DLD1 (cell line): ENCODE results near the gene EIF4B.

Experiments used
- in situ Hi-C: cut with HindIII; loops from 2 replicates; pipeline ENCODE4 v1.10.0; 2017; ENCODE audit warnings: low sequenced_read_pairs

The EIF4B gene

GRCh38 chr12:53067993-53068770 is 61.9 kb downstream of the EIF4B start:
- in situ Hi-C loops, result no loop called here

- in situ Hi-C loops, result no loop called here
Measured at GRCh38 chr12:53068811-53069585, 62.7 kb downstream of the EIF4B start.

DNA sequence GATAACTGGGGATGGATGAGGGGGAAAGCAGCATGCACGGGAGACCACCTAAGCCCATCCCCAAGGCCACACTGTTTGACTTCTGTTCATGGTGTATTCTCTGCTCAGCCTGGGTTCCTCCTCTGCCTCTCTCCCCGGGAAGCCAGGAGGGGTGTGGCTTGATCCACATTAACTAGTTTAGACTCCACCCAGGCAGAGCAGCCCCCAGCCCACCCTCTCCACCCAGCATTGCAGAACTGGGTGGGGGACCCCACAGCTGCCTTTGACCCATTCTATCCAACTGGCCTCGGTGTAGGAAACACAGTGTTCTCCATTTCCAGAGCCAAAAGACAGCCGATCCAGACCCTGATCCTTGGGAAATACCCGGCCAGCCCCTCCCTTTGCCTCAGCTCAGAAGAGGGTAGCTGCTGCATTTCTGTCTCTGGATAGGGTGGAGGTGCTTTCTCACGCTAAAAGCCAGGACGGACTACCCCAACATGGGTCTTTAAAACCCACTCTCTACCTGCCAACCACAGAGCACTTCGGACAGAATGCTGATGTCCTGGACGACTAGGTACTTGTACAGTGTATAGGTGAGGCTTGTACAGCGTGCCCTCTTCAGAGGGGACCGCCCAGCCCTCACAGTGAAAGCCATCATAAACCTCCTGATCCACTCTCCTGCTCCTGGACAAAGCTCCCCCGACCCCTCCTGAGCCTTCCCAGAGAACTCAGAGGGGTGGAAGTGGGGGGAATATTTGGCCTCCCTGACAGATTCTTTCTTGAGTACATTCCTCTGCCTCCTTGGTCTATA is 63.6 kb downstream of the EIF4B start:
- in situ Hi-C loops, result no loop called here

DNA sequence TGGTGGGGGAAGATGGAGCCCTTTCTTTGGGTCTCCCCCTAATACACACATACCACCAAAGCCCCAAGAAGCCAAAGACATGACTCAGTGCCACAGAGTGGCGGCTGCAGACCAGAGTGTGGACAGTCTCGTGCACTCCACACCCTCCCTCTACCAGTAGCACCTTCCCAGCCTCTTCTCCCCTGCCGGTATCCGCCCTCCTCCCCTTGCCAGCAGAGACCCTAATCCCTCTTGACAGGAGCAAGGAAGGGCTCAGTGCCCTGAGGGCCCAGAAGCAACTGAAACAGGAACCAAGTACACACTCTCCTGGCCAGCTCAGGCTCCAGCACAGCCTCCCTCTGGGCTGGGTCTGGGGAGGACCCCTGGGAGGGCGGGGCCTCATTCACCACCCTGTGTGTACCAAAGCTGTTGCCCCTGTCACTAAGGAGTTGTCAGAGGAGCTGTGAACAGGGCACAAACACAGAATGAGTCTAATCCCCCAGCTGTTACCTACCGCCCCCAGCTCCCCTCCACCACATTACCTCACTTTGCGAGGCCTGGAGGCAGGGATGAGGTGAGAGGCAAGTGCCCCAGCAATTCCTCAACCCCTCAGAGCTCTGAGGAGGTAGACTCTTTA is 64.7 kb downstream of the EIF4B start:
- in situ Hi-C loops, result no loop called here

DNA sequence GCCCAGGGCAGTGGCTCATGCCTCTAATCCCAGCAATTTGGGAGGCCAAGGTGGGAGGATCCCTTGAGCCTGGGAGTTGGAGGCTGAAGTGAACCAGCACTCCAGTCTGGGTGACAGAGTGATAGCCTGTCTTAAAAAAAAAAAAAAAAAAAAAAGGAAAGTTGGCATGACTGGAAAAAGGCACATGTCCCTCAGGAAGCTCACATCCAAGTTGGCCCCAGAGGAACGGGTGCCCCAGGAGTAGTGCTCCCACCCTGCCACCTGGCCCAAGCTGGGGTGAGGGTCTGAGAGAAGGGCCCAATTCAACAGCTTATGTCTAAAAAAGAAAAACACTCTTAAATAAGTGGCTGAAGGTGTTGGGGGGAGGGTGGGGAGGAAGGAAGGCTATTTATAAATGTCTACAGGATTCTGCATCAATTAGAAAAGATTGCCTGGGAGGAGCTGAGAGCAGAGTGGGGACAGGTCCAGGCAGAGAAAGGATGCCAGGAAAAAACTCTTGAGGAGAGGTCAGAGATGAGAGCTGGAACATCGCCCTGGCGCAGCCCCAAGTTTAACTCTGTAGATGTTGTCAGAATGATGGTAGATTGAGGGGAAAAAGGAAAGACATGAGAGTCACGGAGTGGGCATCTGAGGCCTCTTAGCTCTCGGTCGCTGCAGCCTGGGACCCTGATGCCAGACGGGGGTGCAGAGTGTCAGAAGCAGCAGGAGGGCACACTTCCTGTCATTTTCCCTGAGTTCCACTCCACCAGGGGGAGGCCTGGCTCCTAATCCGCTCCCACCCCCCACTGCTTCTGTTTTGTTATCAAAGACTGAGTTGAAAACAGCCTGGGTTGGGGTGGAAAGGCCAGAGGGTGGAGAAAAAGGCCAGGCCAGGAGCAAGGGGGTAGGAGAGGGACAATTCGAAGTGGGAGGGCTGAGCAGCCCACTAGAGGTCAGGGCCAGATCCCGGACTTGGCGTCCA is 65.6 kb downstream of the EIF4B start:
- in situ Hi-C loops, result no loop called here

DNA sequence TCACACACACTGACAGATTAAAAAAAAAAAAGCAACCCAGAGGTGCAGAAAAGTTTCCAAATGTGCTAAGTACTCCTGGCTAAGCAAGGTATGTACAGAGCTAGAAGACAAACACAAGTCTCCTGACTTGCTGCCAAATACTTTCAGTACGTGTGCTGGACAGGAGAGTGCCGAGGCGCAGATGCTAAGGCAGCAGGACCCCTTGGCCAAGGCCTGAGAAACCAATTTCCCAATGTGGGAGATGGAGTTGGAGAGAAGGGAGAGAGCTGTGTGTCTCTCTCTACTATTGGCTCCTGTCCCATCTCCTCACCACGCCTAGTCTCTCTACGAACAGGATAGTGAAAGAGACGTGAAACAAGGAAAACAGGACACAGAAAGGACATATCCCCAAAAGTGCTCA is 67.6 kb downstream of the EIF4B start:
- in situ Hi-C loops, result no loop called here

GRCh38 chr12:53074283-53074998 is 68.2 kb downstream of the EIF4B start:
- in situ Hi-C loops, result no loop called here

DNA sequence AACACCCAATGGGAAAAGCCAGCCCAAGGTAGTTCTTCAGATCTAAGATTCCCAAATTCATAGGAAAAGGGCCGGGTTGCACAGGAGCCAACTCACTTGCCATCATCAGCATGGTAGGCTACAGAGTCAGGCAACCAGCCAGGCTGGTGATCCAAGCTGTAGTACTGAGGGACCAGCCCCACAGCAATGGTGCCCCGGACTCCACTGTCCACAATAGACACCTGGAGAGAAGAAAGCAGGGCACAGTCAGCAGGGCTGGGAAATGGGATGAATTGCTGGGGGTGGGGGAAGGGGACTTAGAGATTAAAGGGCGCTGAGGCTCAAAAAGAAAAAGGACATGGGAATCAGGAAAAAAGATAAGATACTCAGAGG is 68.7 kb downstream of the EIF4B start:
- in situ Hi-C loops, result no loop called here

GRCh38 chr12:53076461-53076860 is 70.2 kb downstream of the EIF4B start:
- in situ Hi-C loops, result no loop called here

DNA sequence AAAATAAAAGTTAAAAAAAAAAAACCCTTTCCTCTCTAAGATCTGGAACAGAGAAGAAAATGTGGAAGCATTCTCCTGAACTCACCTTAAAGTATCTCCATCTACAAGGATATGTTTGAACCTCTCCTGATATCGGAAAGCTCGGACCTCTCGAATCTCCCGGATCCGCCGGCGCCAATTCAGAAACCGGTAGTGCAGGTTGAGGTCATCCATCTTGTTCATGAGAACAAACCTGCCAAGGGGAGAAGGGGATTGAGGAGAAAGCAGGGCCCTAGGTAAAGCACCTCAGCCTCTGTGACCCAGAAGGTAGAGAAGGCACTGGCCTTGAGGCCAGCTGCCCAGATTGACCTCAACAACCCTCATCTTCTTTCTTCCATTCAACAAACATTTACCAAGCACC is 70.8 kb downstream of the EIF4B start:
- in situ Hi-C loops, result no loop called here

GRCh38 chr12:53078425-53079225 is 72.4 kb downstream of the EIF4B start:
- in situ Hi-C loops, result no loop called here

DNA sequence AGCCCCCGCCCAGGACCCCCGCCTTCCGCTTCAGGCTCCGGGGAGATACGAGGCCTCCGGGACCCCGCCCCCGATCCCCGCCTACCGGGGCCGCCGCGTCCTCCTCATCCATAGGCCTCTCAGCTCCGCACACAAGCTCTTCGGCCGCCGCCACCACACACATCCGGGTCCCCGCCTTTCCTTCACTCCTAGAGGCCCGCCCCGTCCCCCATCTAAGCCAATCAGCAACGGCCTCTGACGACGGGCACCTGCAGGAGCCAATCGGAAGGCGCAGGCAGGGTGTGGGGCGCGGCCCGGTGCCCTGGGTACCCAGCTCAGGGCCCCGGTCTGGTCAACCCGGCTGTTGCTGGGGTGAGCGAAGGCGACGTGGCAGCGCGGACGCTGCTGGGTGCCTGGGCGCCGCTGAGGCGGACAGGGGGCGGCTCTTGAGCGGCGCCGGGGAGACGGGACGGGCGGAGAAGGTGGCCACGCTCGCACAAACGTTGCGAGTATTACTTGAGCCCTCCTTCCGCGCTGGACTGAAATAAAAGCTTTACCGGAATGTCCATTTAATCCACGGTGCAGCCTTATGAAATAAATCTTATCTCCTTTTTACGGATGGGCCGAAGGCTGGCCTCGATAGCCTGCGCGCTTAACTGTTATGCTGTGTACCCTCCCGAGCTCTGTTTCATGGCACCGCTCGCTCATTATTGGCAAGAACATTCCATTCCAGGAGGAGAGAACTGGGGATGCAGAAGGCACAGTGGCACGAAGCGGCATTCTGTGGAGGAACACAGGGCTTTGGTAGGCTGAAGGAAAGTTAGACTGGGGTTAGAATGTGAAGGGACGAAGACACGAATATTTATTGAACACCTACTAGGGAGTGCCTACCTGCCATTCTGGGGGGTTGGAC is 73.2 kb downstream of the EIF4B start, which contains the start of gene SPRYD3:
Gene SPRYD3 (minus strand): TSS at position 165 of the 892 bp plus-strand sequence. CDS start 57 bp downstream, at position 108.
- in situ Hi-C loops, result no loop called here

DNA sequence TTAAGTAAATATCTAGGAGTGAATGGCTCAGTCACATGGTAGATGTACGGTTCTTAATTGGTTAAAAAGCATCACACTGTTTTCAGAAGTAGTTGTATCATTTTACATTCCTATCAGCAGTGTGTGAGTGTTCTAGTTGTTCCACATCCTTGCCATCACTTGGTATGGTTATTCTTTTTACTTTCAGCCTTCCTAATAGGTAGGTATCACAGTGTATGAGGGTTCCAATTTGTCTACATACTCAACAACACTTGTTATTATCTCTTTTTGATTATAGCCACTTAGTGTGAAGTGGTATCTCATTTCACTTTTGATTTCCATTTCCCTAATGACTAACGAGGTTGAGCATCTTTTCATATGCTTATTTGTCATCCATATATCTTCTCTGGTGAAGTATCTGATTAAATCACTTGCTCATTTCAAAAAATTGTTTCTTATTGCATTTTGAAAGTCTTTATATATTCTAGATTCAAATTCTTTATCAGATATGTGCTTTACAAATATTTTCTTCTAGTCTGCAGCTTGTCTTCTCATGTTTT is 76.5 kb downstream of the EIF4B start:
- in situ Hi-C loops, result no loop called here

DNA sequence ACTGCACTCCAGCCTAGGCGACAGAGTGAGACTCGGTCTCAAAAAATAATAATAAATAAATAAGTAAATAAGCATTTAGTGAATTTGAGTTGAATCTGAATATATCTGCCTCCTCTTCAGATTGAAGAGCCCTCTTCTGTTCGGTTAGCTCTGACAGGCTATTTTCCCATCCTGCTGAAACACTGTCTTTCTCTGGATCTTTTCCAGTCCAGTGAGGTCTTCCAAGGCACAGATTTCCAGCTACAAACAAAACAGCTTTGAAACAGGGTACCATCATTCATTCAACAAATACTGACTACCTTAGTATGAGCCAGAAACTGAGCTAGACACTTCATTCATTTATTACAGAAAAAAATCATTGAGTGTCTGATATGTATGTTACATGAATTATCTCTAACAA is 80.1 kb downstream of the EIF4B start:
- in situ Hi-C loops, result no loop called here

- in situ Hi-C loops, result no loop called here
Measured at GRCh38 chr12:53090105-53090504, 83.8 kb downstream of the EIF4B start.

GRCh38 chr12:53090554-53090953 is 84.3 kb downstream of the EIF4B start:
- in situ Hi-C loops, result no loop called here

GRCh38 chr12:53091756-53092155 is 85.5 kb downstream of the EIF4B start:
- in situ Hi-C loops, result no loop called here
